ENCODE results near the gene BCCIP.

BCCIP gene

DNA sequence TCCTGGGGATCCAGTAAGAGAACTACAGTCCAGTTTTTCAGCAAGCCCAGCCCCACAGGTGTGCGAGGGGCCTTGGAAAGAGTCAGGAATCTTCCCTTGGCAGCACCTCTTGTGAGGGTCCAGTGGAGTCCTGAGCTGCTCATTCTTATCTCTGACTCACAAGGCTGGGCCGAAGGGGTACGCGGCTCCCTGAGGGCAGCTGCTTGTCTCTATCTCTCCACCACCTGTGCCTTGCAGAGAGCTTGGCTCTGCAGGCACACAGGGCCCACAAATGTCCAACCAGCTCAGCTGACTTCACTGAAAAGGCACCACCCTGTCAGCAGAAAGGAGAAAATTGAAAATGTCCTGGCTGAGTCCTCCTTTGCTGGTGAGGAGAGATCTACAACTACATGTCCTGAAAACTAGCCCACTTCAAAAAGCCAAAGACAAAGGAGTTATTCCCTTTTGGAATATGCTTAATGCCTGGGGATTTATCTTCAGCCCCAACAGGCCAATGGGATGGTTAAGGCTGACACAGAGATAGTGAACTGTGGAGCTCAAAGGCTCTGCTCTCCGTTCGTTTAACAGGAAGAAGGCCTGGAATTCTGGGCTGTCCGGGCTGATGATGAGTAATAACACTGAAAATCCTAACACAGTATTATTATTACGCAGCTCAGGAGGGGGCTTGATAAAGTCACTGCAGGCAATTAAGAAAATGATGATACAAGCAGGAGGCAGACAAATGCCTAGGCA lies 23.7 kb upstream of the BCCIP start:
- no peak for DNase-seq

DNA sequence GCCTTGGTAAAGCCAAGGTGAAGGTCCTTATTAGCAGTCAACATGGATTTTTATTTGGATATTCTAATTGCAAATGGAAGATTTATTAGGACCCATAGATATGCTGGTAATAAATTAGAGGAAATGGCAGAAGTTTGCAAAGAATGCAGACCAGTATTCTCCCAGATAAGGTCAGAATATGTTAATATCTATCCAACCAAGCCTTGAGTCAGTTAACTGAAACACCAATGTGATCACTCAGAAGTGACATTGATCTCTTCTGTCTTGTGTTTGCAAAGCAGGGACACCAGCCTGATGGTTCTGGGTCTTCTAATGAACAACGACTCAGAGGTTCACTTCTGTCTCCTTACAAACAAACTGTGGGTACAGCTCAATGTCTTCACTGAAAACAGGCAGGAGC lies 21.8 kb upstream of the BCCIP start:
- DNase-seq: no peak

GRCh38 chr10:125802131-125802530 lies 21.2 kb upstream of the BCCIP start:
- no peak for DNase-seq

DNA sequence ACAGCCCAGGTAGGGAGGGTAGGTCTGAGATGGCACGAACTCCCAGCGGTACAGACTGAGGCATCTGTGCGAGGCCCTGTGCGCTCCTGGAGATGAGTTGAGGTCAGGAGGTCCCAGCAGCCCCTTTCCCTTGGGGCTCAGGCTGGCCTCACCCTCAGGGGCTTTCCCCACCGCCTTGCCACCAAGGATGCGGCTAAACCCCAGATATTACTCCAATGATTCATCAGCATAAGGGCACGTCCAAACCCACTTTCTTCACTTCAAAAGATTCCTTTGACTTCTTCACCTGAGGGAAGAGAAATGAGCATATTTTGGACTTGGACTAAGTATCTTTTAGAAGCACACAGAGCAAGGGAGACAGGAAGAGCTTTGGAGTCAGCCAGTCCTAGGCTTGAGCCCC lies 20.6 kb upstream of the BCCIP start:
- DNase-seq: no peak

- DNase-seq: no peak
Observed at GRCh38 chr10:125808047-125808446, 15.3 kb upstream of the BCCIP start.

DNA sequence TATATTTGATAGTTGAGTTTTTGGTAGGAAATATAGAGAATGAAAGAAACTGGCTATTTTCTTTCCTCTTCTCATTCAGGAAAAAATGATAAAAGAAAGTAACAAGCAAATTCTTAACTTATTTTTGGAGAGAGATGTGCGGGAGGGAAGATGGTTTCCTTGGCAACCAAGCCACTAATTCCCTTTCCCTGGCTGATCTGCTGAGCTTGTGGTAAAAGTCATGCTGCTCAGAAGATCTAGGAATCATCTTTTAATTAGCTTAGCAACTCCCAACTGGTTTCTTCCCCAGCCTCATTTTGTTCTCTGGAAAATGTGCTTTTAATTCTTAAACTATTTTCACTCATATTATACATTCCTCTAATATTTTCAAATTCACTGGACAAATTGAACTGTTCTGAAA lies 12.1 kb upstream of the BCCIP start:
- no peak for DNase-seq

- no peak for DNase-seq
Observed at GRCh38 chr10:125812128-125812750, 11.1 kb upstream of the BCCIP start.

DNA sequence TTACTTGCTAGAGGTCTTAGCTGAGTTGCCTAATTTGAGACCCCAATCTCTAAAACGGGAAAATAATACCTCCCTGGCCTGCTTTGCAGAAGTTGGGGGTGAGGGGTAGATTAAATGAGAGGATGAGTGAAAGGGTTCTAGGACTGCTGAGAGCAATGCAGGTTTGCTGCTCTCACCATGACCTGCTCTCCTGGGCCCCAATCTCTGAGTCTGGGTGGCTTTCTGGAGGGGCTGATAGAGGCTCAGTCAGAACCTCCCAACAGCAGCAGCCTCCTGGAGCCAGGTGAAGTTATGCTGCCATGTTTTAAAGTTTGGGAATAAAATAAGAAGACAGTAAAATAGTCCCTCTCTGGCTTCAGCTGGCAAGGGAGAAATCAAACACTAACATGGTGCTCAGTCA lies 7.6 kb upstream of the BCCIP start:
- DNase-seq: no peak

GRCh38 chr10:125816548-125816947 lies 6.8 kb upstream of the BCCIP start:
- no peak for DNase-seq

DNA sequence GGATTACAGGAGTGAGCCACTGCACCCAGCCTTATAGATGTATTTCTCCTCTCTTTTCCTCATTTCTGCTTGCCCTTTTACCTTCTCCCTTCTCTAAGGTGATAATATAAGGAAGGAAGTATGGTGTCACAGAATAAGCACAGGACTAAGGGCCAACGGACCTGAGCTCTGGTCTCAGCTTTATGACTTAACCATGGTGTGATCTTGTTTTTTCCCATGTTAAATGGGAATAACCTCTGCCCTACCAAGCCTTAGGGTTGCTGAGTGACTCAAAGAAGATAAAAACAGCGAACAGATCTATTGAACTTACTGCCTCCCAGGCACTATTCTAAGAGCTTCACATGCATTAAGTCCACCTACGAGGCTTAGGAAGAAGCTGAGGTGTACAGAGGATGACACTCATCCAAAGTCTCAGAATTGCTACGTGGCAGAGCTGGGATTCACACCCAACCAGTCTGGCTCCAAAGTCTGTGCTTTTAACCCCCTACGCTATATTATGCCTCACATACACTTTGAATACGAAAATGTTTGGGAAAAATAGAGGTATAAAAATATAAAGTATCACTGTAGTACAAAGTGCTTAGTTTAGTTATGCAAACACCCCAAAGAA lies 5.9 kb upstream of the BCCIP start:
- no peak for DNase-seq

GRCh38 chr10:125820701-125821100 lies 2.6 kb upstream of the BCCIP start:
- DNase-seq: no peak

DNA sequence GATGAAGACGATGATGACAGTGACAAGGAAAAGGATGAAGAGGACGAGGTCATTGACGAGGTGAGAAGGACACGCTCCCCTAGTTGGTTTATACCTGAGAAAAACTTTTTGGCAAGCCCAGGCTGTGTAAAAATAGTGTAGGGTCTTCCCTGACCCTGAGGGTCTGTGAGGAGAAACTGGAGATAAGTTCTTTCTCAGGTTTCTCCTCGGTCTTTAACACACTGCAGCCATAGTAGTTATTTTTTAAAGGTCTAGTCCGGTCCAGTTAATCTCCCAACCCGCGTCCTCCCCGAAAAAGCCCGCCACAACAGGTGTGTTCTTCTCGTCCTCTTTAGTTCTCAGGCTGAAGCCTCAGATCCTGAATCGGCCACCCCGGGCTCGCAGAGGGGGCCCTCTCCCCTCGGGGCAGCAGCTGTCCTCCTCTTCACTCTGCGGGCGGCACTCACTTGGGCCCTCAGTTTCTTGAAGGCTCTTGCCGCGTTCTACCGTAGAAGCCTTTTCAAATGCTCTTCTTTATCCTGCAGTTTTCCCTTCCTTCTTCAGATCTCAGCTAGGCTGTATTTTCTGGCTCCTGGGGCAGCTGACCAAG lies 411 bp downstream of the BCCIP start:
- DNase-seq: no peak

GRCh38 chr10:125824736-125825135 lies 1.4 kb downstream of the BCCIP start:
- DNase-seq: no peak

- DNase-seq: no peak
Observed at GRCh38 chr10:125827133-125827532, 3.8 kb downstream of the BCCIP start.

DNA sequence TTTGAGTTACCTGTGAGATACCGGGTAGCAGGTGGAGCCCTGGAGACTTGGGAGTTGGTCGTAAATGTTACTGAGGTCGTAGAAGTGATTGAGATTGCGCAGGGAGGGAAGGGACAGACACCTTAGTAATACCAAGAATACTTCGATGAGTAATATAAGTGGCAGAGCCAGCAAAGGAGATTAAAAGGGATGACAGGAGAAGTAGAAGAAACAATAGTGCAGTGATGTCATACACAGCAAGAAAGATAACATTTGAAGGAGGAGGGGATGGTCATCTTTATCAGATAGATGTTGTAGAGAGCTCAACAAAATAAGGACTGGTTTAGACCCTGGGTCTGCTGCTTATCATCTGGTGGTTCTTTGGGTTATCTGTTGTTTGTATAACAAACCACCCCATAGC lies 5.0 kb downstream of the BCCIP start:
- no peak for DNase-seq

DNA sequence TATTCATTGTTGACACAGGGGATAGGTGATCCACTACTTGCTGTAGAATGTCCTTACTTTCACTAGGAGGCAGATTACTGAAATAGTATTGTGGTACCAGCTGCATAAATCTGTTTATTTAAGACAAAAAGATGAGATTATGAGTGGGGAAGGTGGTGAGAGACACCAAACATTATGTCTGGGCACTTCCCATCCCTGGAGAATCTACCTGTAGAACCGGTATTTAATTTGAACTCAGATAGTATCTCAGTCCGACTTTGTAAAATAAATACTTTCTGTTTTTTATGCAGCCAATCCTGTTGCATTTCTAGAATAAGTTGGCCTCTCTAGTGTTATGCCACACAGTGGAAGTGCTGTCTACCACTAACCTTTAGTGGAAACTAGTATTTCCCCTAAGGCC lies 13.4 kb downstream of the BCCIP start:
- DNase-seq: no peak

GRCh38 chr10:125838802-125839575 lies 15.6 kb downstream of the BCCIP start:
- no peak for DNase-seq

- DNase-seq: no peak
Observed at GRCh38 chr10:125840406-125840805, 17.1 kb downstream of the BCCIP start.

- DNase-seq: no peak
Observed at GRCh38 chr10:125840955-125841354, 17.6 kb downstream of the BCCIP start.

DNA sequence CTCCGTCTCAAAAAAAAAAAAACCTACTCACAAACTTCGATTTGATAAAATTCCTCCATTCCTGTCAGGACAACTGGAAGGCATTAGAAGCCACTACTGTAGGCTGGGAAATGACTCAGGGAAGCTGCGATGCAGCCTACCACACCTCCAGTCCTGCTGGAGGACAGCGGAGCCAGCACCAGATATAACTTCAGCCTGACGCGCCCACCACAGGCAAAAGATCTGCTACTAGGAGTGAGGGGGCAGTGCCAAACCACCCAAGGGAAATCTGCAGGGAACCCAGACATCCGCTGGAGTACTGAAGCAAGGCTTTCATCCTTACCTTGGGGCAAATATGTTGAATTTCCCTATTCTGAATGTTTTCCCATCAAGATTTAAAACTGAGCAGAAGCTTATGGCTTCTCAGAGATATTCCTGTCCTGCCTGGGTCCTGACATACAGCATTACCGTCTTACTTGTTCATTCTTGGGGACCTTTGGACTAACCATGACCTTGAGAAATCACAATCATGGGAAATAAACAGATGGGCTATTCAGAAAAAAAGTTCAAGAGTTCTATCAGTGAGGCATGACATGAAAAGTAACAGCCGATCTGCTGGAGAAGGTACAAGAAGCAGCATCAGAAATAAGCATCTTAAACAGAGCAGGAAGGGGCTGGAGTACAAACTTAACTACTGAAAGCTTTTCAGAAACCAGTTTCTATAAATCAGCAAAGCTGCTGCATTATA lies 20.4 kb downstream of the BCCIP start:
- no peak for DNase-seq

DNA sequence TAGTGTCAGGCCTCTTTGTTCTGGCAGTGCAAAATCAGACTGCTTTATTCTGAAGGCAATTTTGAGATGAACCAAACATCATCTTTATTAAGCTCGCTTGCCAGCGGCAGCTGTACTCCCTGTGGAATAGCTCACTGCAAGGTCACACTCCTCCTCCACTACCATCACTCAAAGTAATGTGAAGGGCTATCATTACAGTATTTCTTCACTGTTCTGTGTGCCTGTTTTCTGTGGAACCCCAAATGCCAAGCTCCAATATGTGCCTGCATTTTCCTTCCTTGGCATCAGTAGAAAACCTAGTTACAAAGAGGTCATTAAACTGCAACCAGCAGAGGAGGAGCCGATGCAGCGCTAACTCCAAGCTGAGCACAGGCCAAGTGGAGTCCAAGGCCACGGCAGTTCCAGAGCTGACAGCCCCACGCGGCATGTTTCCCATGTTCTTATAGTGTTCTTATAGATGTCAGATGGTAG lies 21.4 kb downstream of the BCCIP start:
- no peak for DNase-seq

GRCh38 chr10:125845617-125846016 lies 22.3 kb downstream of the BCCIP start:
- DNase-seq: no peak
